HUES6 (cell line): ENCODE data around the gene RELCH.

Experiments used
- H3K27ac ChIP-seq: 2 replicates; pipeline ENCODE4 v1.7.0; 2013; ENCODE audit warnings: low read depth, mild to moderate bottlenecking, low read length, inconsistent platforms
- H3K27me3 ChIP-seq: 2 replicates; pipeline ENCODE4 v1.6.1; 2013; ENCODE audit warnings: low read length; ENCODE audit not compliant: control insufficient read depth, insufficient read depth
- H3K36me3 ChIP-seq: 2 replicates; pipeline ENCODE4 v1.6.1; 2013; ENCODE audit warnings: low read length; ENCODE audit not compliant: control insufficient read depth, insufficient read depth
- H3K4me1 ChIP-seq: 2 replicates; pipeline ENCODE4 v1.6.1; 2013; ENCODE audit warnings: low read length; ENCODE audit not compliant: control insufficient read depth, insufficient read depth
- H3K4me3 ChIP-seq: 2 replicates; pipeline ENCODE4 v1.5.1; 2013; ENCODE audit warnings: low read depth, low read length
- H3K9ac ChIP-seq: one replicate; pipeline ENCODE4 v1.6.1; 2013; ENCODE audit warnings: mild to moderate bottlenecking, low read length
- H3K9me3 ChIP-seq: 2 replicates; pipeline ENCODE4 v1.6.1; 2013; ENCODE audit warnings: low read depth, low read length; ENCODE audit not compliant: control insufficient read depth, insufficient read depth

Gene RELCH

GRCh38 chr18:62323483-62324180 lies 136.6 kb downstream of the RELCH start:
- H3K27me3 ChIP-seq = peaks cover 59% of the 10 kb centered on the region
- H3K27ac ChIP-seq = no peak overlapping the region
- no peak overlapping the region for H3K9ac ChIP-seq
- H3K9me3 ChIP-seq = no peaks in the 10 kb centered on the region
- peak overlapping the region; percentile 60; the same call in 1 of the 2 replicates for H3K4me3 ChIP-seq
- H3K36me3 ChIP-seq = no peaks in the 10 kb centered on the region
- H3K4me1 ChIP-seq = peaks cover 33% of the 10 kb centered on the region

DNA sequence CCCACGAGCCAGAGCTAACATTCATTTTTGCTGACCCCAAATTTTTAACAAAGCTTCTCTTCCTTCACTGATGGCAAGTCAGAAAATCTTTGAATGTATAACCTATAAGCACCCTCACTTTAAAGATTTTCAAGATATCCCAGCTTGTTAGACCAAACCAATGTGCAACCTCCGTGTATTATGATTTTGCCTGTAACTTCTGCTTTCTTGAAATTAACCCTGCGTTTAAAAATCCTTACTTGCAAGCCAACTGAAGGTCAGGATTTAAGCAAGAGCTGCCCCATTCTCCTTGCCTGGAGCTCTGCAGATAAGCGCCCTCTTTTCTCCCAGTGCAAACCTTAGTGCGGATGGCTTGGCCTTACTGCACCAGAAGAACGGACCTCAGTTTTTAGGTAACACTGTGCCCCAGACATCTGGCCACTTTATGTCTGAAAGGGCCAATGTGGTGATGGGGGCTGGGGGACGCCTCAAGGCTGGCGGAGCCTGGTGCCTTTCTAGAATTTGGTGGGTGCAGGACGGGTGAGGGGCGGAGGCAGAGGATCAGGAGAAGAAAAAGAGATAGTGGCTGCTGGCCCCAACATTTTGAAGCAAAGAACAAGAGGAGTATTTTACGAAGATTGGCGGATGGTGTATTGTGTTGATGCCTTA lies 137.2 kb downstream of the RELCH start:
- Histone ChIP-seq H3K27ac (no peak overlapping the region), H3K9me3 (no peaks in the 10 kb centered on the region), H3K4me3 (peak overlapping the region; percentile 60), H3K9ac (no peak overlapping the region), H3K27me3 (peaks cover 64% of the 10 kb centered on the region), H3K36me3 (no peaks in the 10 kb centered on the region), H3K4me1 (peaks cover 35% of the 10 kb centered on the region)

- peak within 1 kb of the TSS; percentile 1 for H3K9ac ChIP-seq
- H3K27ac ChIP-seq = no peak within 1 kb of the TSS
- peaks cover 64% of the 10 kb centered on the region for H3K27me3 ChIP-seq
Measured at GRCh38 chr18:62324917-62325805, 138.1 kb downstream of the RELCH start, which contains the start of gene TNFRSF11A. Gene TNFRSF11A, plus strand, starts transcription at chr18:62325310. Its CDS starts 43 bp downstream, at chr18:62325353.

GRCh38 chr18:62325806-62326645 lies 139.0 kb downstream of the RELCH start:
- Histone ChIP-seq H3K27me3 (peaks cover 64% of the 10 kb centered on the region), H3K9me3 (no peaks in the 10 kb centered on the region), H3K27ac (no peak overlapping the region), H3K36me3 (no peaks in the 10 kb centered on the region), H3K9ac (peak overlapping the region; percentile 1), H3K4me1 (peaks cover 48% of the 10 kb centered on the region), H3K4me3 (peak overlapping the region; percentile 62)

More at GRCh38 chr18:62324917-62325805, 138.1 kb downstream of the RELCH start, which contains the start of gene TNFRSF11A:
- H3K4me1 ChIP-seq = peaks cover 44% of the 10 kb centered on the region
- no peaks in the 10 kb centered on the region for H3K9me3 ChIP-seq
- H3K36me3 ChIP-seq = no peaks in the 10 kb centered on the region
- H3K4me3 ChIP-seq = peak within 1 kb of the TSS; percentile 62

DNA sequence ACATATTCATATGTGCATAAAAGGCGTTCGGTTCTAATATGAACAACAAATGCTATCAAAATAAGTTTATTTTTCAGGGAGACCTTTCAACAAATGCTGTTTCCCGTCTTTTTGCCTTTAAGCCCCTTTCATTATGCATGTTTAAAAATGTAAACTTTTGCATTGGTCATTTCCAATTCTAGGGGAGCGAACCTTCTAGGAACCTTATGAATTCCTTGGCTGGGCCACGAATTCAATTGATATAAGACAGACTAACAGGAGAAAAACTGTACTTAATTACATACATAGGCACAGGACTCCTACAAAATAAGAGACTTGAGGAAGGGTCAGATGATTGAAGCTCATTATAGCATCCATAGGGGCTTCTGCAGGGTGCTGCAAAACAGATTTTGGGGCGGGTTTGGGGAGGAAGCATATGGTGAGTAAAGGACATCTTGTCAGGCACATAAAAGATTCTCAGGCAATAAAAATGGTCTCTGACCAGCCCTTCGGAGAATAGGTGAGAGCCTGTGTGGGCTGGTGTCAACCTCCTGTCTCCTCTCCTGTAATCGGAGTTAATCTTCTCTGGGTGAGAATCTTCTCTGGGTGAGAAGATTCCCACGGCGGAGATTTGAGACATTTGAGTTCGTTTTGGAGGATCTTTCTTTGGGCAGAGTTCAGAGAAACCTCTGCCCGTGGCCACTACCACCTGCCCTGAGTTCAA lies 139.7 kb downstream of the RELCH start:
- H3K4me3 ChIP-seq = peak overlapping the region; percentile 62
- peaks cover 64% of the 10 kb centered on the region for H3K27me3 ChIP-seq
- H3K9ac ChIP-seq = no peak overlapping the region
- H3K36me3 ChIP-seq = no peaks in the 10 kb centered on the region
- no peak overlapping the region for H3K27ac ChIP-seq
- peaks cover 45% of the 10 kb centered on the region for H3K4me1 ChIP-seq
- H3K9me3 ChIP-seq = no peaks in the 10 kb centered on the region

DNA sequence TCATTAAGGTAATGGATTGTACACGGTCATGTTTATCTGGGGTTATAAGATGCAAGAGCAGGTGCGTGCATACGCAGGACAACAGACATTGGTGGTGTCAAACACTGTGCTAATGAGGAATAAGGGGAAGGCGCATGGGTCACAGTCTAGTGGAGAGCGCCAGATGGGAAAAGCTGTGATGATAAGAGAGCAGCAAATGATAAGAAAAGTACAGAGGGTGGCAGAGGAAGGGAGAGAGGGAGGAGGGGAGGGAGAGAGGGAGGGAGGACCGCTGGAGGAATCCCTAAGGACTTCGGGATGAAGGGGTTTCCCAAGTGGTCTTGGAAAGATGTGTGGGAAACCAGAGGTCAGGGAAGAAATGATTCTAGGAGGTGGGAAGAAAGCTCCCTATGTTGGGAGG lies 140.9 kb downstream of the RELCH start:
- H3K4me1 ChIP-seq = peaks cover 42% of the 10 kb centered on the region
- H3K27me3 ChIP-seq = peaks cover 57% of the 10 kb centered on the region
- H3K36me3 ChIP-seq = no peaks in the 10 kb centered on the region
- no peak overlapping the region for H3K27ac ChIP-seq
- H3K4me3 ChIP-seq = no peak overlapping the region
- no peak overlapping the region for H3K9ac ChIP-seq
- H3K9me3 ChIP-seq = no peaks in the 10 kb centered on the region

DNA sequence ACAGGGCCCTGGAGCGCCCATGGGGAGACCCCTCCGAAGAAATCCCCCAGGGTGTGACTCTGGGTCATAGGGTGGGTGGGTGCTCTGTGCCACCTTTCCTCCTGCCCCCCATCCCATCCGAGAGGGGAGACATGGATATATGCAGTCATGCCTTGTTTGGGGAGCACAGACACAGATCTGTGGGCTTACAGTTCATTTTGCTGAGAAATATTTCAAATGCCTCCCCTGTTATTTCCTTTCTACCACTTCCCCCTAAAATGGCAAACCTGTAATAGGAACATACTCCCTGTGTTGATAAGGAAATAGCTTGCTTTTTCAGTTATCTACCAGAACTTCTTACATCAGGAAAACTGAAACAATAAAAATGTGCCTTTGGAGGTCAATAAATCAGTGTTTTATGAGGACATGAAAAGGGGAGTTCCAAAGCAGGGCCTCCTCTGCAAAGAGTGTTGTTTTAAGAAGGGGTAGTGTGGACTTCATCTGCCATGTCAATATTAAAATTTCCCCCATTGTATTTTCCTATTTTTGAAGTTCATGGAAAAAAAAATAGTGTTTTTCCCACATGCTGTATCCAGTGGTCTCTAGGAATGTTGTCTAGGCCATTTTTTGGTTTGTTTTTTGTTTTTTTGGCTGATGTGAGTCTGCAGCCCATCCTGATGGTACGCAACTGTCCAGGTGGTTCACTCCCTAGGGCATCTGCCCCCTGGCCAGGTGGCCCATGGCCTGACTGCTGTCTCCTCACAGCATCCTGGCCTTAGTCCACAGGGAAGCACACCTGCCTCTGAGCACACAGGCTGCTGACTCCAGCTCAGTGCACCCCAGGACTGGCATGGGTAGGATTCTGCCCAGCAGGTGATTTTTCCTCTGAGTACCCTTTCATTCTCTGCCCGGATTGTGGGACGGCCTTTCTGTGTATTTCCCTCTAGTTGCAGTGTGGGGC lies 141.8 kb downstream of the RELCH start:
- Histone ChIP-seq H3K4me3 (no peak overlapping the region), H3K36me3 (no peaks in the 10 kb centered on the region), H3K9me3 (no peaks in the 10 kb centered on the region), H3K4me1 (peaks cover 33% of the 10 kb centered on the region), H3K27me3 (peaks cover 50% of the 10 kb centered on the region), H3K27ac (no peak overlapping the region), H3K9ac (no peak overlapping the region)

GRCh38 chr18:62329691-62330454 lies 142.8 kb downstream of the RELCH start:
- Histone ChIP-seq H3K4me3 (no peak overlapping the region), H3K27ac (no peak overlapping the region)

GRCh38 chr18:62330650-62331049 lies 143.6 kb downstream of the RELCH start:
- H3K4me3 ChIP-seq = no peak overlapping the region
- peaks cover 35% of the 10 kb centered on the region for H3K27me3 ChIP-seq
- no peaks in the 10 kb centered on the region for H3K36me3 ChIP-seq
- H3K27ac ChIP-seq = no peak overlapping the region
- H3K9me3 ChIP-seq = no peaks in the 10 kb centered on the region
- no peak overlapping the region for H3K9ac ChIP-seq
- H3K4me1 ChIP-seq = peaks cover 25% of the 10 kb centered on the region

More at GRCh38 chr18:62329691-62330454, 142.8 kb downstream of the RELCH start:
- Histone ChIP-seq H3K9ac (no peak overlapping the region), H3K4me1 (peaks cover 25% of the 10 kb centered on the region), H3K9me3 (no peaks in the 10 kb centered on the region), H3K36me3 (no peaks in the 10 kb centered on the region), H3K27me3 (peaks cover 40% of the 10 kb centered on the region)
